ENCODE results near the gene SF3B2.
A peak's percentile ranks its signal among the peaks of the same experiment; 100 is the strongest.
"Not testable (repeated sequence)": the region's sequence is repeated elsewhere in the genome, so short reads cannot be mapped to it uniquely, and the experiment has no call there.

The SF3B2 gene, protein sequence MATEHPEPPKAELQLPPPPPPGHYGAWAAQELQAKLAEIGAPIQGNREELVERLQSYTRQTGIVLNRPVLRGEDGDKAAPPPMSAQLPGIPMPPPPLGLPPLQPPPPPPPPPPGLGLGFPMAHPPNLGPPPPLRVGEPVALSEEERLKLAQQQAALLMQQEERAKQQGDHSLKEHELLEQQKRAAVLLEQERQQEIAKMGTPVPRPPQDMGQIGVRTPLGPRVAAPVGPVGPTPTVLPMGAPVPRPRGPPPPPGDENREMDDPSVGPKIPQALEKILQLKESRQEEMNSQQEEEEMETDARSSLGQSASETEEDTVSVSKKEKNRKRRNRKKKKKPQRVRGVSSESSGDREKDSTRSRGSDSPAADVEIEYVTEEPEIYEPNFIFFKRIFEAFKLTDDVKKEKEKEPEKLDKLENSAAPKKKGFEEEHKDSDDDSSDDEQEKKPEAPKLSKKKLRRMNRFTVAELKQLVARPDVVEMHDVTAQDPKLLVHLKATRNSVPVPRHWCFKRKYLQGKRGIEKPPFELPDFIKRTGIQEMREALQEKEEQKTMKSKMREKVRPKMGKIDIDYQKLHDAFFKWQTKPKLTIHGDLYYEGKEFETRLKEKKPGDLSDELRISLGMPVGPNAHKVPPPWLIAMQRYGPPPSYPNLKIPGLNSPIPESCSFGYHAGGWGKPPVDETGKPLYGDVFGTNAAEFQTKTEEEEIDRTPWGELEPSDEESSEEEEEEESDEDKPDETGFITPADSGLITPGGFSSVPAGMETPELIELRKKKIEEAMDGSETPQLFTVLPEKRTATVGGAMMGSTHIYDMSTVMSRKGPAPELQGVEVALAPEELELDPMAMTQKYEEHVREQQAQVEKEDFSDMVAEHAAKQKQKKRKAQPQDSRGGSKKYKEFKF

DNA sequence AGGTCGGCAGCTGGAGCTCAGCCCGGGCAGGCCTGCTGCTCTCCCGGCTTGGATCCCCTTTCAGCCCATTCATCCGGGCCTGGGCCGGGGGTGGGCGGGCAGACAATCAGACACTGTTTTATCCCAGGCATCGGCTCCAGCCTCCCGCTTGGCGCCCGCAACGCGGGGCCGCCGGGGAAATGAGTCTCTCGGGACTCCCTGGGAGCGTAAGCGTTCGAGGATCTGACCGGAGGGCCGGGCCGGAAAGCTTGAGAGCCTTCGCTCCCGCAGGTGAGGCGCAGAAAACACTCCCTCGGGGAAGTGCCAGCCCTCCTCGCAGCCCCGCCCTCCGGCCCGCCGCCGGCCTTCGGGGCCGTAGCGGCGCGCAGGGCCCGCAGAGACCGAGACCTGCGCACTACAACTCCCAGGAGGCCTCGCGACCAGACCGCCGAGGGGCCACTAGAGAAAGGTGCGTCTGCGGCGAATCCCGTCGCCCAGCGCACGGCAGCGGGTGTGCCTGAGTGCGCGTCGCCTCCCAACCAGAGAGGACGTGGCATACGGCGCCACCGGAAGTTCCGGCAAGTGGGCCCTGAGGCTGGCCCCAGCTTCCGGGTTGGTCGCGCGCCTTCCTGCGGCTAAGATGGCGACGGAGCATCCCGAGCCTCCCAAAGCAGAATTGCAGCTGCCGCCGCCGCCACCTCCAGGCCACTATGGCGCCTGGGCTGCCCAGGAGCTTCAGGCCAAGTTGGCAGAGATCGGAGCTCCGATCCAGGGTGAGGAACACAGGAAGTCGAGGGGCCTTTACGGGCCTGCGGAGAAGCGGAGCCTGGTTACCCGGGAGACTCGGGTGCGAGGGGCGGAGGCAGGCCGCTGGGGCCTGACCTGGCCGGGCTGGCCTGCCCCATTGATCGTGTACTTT is at the start of gene SF3B2:
SF3B2 (plus strand) TSS at position 599 of the 898 bp plus-strand sequence; CDS start at position 620, 21 bp downstream.
- H3K27ac Mint-ChIP-seq = peak within 1 kb of the TSS; percentile 98 to 100
- H3K4me3 Mint-ChIP-seq = peak within 1 kb of the TSS; percentile 99 to 100
- no peaks in the 10 kb centered on the region for H3K9me3 Mint-ChIP-seq
- DNase-seq = peak; percentile 97 to 99
- peak; percentile 99 for ATAC-seq
- H3K4me1 Mint-ChIP-seq = peaks cover 54% of the 10 kb centered on the region
- peaks cover 23% of the 10 kb centered on the region for H3K27me3 Mint-ChIP-seq

GRCh38 chr11:66002648-66003225 is 49.4 kb upstream of the SF3B2 start:
- no peaks in the 10 kb centered on the region for H3K27me3 Mint-ChIP-seq
- peak overlapping the region; percentile 97 to 100 for H3K4me3 Mint-ChIP-seq
- DNase-seq (no peak), ATAC-seq (peak; percentile 73)
- H3K27ac Mint-ChIP-seq = peak overlapping the region; percentile 82 to 99
- peaks cover 66% of the 10 kb centered on the region for H3K4me1 Mint-ChIP-seq
- no peaks in the 10 kb centered on the region for H3K9me3 Mint-ChIP-seq

DNA sequence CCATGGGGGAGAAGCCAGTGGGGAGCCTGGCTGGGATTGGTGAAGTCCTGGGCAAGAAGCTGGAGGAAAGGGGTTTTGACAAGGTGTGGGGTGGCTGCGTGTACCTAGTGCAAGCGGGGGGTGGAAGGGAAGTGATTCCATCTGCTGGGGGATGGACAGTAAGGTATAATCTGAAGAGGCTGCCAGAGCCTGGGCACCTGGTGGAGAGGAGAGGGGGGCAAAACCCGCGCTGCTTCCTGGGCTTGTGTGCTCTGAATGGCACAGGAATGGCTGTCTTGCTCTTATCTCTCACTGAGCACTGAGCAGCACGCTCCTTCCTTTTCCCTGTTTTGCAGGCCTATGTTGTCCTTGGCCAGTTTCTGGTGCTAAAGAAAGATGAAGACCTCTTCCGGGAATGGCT is 48.9 kb upstream of the SF3B2 start:
- ATAC-seq = no peak
- no peaks in the 10 kb centered on the region for H3K9me3 Mint-ChIP-seq
- peak overlapping the region; percentile 97 to 100 for H3K4me3 Mint-ChIP-seq
- H3K27ac Mint-ChIP-seq = peak overlapping the region; percentile 82 to 93
- no peak for DNase-seq
- peaks cover 63% of the 10 kb centered on the region for H3K4me1 Mint-ChIP-seq
- H3K27me3 Mint-ChIP-seq = no peaks in the 10 kb centered on the region

GRCh38 chr11:66004186-66004585 is 48.0 kb upstream of the SF3B2 start:
- no peaks in the 10 kb centered on the region for H3K27me3 Mint-ChIP-seq
- no peaks in the 10 kb centered on the region for H3K9me3 Mint-ChIP-seq
- H3K4me1 Mint-ChIP-seq = peaks cover 56% of the 10 kb centered on the region
- no peak for ATAC-seq
- DNase-seq = no peak
- H3K27ac Mint-ChIP-seq = peak overlapping the region; percentile 48 to 52
- peak overlapping the region in 1 of 2 donors; percentile 9 for H3K4me3 Mint-ChIP-seq

- peaks cover 2% of the 10 kb centered on the region for H3K27me3 Mint-ChIP-seq
- H3K9me3 Mint-ChIP-seq = no peaks in the 10 kb centered on the region
- no peak overlapping the region for H3K27ac Mint-ChIP-seq
- no peak overlapping the region for H3K4me3 Mint-ChIP-seq
- peaks cover 39% of the 10 kb centered on the region for H3K4me1 Mint-ChIP-seq
- ATAC-seq (no peak), DNase-seq (no peak)
Measured at GRCh38 chr11:66006134-66006890, 45.9 kb upstream of the SF3B2 start.

GRCh38 chr11:66006891-66007176 is 45.3 kb upstream of the SF3B2 start:
- no peak for ATAC-seq

GRCh38 chr11:66007201-66007634 is 44.9 kb upstream of the SF3B2 start:
- H3K27ac Mint-ChIP-seq = peak overlapping the region in 1 of 2 donors; percentile 66
- DNase-seq = no peak
- peaks cover 43% of the 10 kb centered on the region for H3K4me1 Mint-ChIP-seq
- no peak overlapping the region for H3K4me3 Mint-ChIP-seq
- ATAC-seq = no peak
- H3K9me3 Mint-ChIP-seq = no peaks in the 10 kb centered on the region
- H3K27me3 Mint-ChIP-seq = peaks cover 11% of the 10 kb centered on the region

More at GRCh38 chr11:66006891-66007176, 45.3 kb upstream of the SF3B2 start:
- Mint-ChIP-seq H3K9me3 (no peaks in the 10 kb centered on the region), H3K4me1 (peaks cover 43% of the 10 kb centered on the region), H3K27me3 (peaks cover 7% of the 10 kb centered on the region), H3K27ac (no peak overlapping the region), H3K4me3 (no peak overlapping the region)
- DNase-seq = no peak

DNA sequence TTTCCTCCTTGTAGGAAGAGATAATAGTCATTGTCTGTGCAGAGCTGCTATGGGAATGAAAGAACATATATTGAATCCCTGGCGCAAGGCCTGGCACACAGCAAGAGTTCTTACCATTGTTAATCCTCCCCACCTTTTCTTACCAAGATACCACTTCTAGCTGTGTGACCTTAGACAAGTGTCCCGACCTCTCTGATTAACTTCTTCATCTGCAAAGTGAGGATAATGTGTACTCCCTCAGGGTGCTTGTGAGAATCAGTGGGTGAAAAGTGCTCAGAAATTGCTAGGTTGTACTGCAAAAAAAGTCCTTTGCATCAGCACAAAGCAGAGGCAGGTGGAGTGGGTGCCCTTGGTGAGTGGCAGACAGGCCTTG is 44.1 kb upstream of the SF3B2 start:
- Mint-ChIP-seq H3K9me3 (no peaks in the 10 kb centered on the region), H3K4me1 (peaks cover 35% of the 10 kb centered on the region), H3K4me3 (no peak overlapping the region), H3K27ac (no peak overlapping the region), H3K27me3 (peaks cover 20% of the 10 kb centered on the region)
- DNase-seq = no peak
- no peak for ATAC-seq

- DNase-seq (no peak), ATAC-seq (no peak)
- H3K27ac Mint-ChIP-seq = peak overlapping the region in 1 of 2 donors; percentile 33
- peaks cover 25% of the 10 kb centered on the region for H3K27me3 Mint-ChIP-seq
- no peaks in the 10 kb centered on the region for H3K9me3 Mint-ChIP-seq
- H3K4me1 Mint-ChIP-seq = peaks cover 30% of the 10 kb centered on the region
- H3K4me3 Mint-ChIP-seq = no peak overlapping the region
Measured at GRCh38 chr11:66008468-66009101, 43.6 kb upstream of the SF3B2 start.

DNA sequence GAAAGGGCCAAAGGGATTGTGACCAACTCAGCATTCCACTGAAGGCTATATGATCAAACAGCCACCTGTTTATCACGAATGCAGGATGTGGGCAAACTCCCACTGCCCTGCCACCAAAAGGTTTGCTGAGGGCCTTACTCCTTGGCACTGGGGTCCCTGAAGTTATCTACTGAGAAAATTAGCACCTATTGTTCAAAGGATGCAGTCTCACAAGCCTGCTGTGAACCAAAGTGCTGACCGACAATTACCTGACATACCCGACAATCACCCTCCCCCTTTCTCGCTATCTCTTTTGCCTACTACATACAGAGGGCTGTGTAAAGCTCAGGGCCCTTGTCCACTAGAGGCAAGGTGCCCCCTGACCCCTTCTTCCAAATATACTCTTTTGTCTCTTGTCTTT is 42.1 kb upstream of the SF3B2 start:
- ATAC-seq, H3K9me3 Mint-ChIP-seq, H3K4me3 Mint-ChIP-seq, DNase-seq: not testable (repeated sequence)
- H3K27ac Mint-ChIP-seq = peak overlapping the region in 1 of 2 donors; percentile 49
- peaks cover 35% of the 10 kb centered on the region for H3K27me3 Mint-ChIP-seq
- peaks cover 21% of the 10 kb centered on the region for H3K4me1 Mint-ChIP-seq

- DNase-seq (no peak), ATAC-seq (no peak)
- peaks cover 16% of the 10 kb centered on the region for H3K4me1 Mint-ChIP-seq
- H3K4me3 Mint-ChIP-seq = peak overlapping the region in 1 of 2 donors; percentile 63
- H3K27ac Mint-ChIP-seq = no peak overlapping the region
- peaks cover 36% of the 10 kb centered on the region for H3K27me3 Mint-ChIP-seq
- H3K9me3 Mint-ChIP-seq = no peaks in the 10 kb centered on the region
Measured at GRCh38 chr11:66011239-66011784, 40.9 kb upstream of the SF3B2 start.

DNA sequence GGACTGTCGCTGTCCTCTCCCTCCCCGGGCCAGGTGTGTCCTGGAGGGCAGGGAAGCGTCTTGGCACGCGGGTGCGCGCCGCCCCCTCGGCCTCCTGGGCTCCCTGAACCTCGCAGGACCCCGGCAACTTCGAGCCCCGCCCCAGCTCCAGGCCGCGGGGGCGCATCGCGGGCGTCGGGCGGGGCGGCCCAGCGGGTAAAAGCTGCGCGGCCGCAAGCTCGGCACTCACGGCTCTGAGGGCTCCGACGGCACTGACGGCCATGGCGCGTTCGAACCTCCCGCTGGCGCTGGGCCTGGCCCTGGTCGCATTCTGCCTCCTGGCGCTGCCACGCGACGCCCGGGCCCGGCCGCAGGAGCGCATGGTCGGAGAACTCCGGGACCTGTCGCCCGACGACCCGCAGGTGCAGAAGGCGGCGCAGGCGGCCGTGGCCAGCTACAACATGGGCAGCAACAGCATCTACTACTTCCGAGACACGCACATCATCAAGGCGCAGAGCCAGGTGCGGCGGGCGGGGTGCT is 40.3 kb upstream of the SF3B2 start, which contains the start of gene CST6:
CST6 (plus strand) TSS at position 224 of the 519 bp plus-strand sequence; CDS start at position 261, 37 bp downstream.
- ATAC-seq (peak; percentile 36), DNase-seq (no peak)
- no peak within 1 kb of the TSS for H3K27ac Mint-ChIP-seq
- H3K27me3 Mint-ChIP-seq = peaks cover 36% of the 10 kb centered on the region
- peak within 1 kb of the TSS; percentile 45 to 63 for H3K4me3 Mint-ChIP-seq
- H3K9me3 Mint-ChIP-seq = no peaks in the 10 kb centered on the region
- H3K4me1 Mint-ChIP-seq = peaks cover 11% of the 10 kb centered on the region

DNA sequence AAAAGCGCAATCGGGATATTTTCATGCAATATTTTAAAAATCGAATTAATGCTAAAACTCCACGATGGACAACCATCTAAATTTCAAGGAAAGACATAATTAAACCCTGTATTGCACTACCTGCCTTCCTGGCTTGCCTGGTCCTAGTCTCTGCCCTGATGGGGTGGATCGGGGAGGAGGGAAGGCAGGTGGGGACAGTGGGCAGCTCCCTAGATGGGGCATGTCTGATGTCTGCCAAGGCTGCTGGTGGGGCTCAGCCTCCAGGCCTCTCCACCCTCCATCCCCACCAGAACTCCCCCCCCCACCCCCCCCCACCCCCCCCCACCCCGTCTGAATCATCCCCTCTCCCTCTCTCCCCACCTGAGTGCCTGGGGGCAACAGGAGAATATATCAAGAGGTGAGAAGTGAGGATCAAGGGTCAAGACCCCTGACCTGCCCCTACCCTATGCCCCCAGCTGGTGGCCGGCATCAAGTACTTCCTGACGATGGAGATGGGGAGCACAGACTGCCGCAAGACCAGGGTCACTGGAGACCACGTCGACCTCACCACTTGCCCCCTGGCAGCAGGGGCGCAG is 39.7 kb upstream of the SF3B2 start:
- no peak for ATAC-seq
- Mint-ChIP-seq H3K4me3 (peak overlapping the region; percentile 45 to 63), H3K9me3 (no peaks in the 10 kb centered on the region)

More for the DNA sequence above, 39.7 kb upstream of the SF3B2 start:
- peaks cover 36% of the 10 kb centered on the region for H3K27me3 Mint-ChIP-seq
- no peak for DNase-seq
- no peak overlapping the region for H3K27ac Mint-ChIP-seq
- H3K4me1 Mint-ChIP-seq = peaks cover 16% of the 10 kb centered on the region

Measured in stimulated activated naive CD8-positive, alpha-beta T cell treated with anti-CD3 and anti-CD28 coated beads, Interleukin-15, amount 100 ng/mL, for 72 hours (primary cell).